ENCODE results near the gene MFRP. TPM values are rescaled to one million over a fixed set of nuclear protein-coding genes. Genes with fewer than 3 reads are reported as not detected.

The MFRP gene
- total RNA-seq, 1 donor from 2014 or later: not detected

GRCh38 chr11:119330237-119330636 is 16.3 kb downstream of the MFRP start:
- Mint-ChIP-seq H3K4me1 (ENCODE audit: unreplicated experiment) (peaks cover 5% of the 10 kb centered on the region), H3K27ac (ENCODE audit: unreplicated experiment) (no peak overlapping the region), H3K36me3 (ENCODE audit: unreplicated experiment) (no peaks in the 10 kb centered on the region), H3K9me3 (ENCODE audit: unreplicated experiment) (no peaks in the 10 kb centered on the region), H3K4me3 (ENCODE audit: unreplicated experiment) (no peak overlapping the region), H3K27me3 (ENCODE audit: unreplicated experiment) (peaks cover 20% of the 10 kb centered on the region)
- no peak for TF ChIP-seq CTCF (IDR thresholded peaks at IDR 0.05)
- no peak for DNase-seq (ENCODE audit: extremely low spot score, unreplicated experiment)

- DNase-seq (ENCODE audit: extremely low spot score, unreplicated experiment): no peak
- Mint-ChIP-seq H3K4me3 (ENCODE audit: unreplicated experiment) (no peak overlapping the region), H3K9me3 (ENCODE audit: unreplicated experiment) (no peaks in the 10 kb centered on the region), H3K4me1 (ENCODE audit: unreplicated experiment) (peaks cover 4% of the 10 kb centered on the region), H3K27ac (ENCODE audit: unreplicated experiment) (no peak overlapping the region), H3K36me3 (ENCODE audit: unreplicated experiment) (no peaks in the 10 kb centered on the region), H3K27me3 (ENCODE audit: unreplicated experiment) (peaks cover 20% of the 10 kb centered on the region)
- no peak for TF ChIP-seq CTCF (IDR thresholded peaks at IDR 0.05)
These were observed 17.2 kb downstream of the MFRP start for GRCh38 chr11:119329320-119329719.

DNA sequence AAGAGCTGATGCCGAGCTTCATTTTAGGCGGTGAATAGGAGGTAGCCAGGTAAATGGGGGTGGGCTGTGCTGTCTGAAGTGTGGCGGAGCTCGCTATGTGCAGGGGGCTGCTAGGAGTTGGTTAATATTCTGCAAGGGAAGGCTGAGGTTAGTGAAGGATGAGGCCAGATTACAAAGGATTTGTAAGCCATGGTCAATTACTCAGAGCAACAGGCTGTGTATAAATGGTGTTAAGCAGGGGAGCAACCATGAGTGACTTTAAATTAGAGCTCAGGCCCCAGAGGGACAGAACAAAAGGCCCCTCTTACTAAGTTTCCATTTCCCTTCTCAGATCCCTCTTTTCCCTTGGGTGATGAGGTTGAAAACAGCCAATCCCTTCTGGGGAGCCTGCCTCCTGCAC is 22.3 kb downstream of the MFRP start:
- H3K36me3 Mint-ChIP-seq (ENCODE audit: unreplicated experiment): no peaks in the 10 kb centered on the region
- H3K4me3 Mint-ChIP-seq (ENCODE audit: unreplicated experiment): no peak overlapping the region
- peaks cover 3% of the 10 kb centered on the region for H3K27me3 Mint-ChIP-seq (ENCODE audit: unreplicated experiment)

DNA sequence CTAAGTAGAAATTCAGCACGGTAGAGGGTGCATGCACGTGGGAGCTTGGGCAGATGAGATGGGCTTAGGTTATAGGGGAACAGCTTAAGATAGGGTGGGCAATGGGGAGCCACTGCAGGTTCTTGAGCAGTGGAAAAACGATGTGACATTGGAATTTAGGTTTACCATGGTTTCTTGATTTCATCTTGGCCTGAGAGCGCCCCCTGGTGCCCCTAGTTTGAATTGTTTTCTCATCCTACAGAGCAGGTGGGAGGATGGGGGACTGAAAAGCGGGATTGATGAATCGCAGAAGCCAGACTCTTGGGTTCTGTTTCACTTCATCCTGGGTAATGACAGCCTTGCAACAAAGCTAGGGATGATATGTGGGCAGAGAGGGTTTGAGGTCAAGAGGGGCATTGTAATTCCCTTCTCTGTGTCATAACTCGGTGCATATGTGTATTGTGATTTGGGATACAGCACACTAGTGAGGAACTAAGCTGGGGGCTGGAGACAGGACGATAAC is 22.9 kb downstream of the MFRP start:
- Mint-ChIP-seq H3K27me3 (ENCODE audit: unreplicated experiment) (no peaks in the 10 kb centered on the region), H3K9me3 (ENCODE audit: unreplicated experiment) (no peaks in the 10 kb centered on the region), H3K36me3 (ENCODE audit: unreplicated experiment) (no peaks in the 10 kb centered on the region), H3K4me3 (ENCODE audit: unreplicated experiment) (no peak overlapping the region), H3K27ac (ENCODE audit: unreplicated experiment) (no peak overlapping the region), H3K4me1 (ENCODE audit: unreplicated experiment) (peaks cover 29% of the 10 kb centered on the region)
- DNase-seq (ENCODE audit: extremely low spot score, unreplicated experiment): no peak
- peak; percentile 73 for TF ChIP-seq CTCF (IDR thresholded peaks at IDR 0.05)

More for the DNA sequence above, 22.3 kb downstream of the MFRP start:
- H3K4me1 Mint-ChIP-seq (ENCODE audit: unreplicated experiment): peaks cover 22% of the 10 kb centered on the region
- no peak for DNase-seq (ENCODE audit: extremely low spot score, unreplicated experiment)
- H3K27ac Mint-ChIP-seq (ENCODE audit: unreplicated experiment): no peak overlapping the region
- H3K9me3 Mint-ChIP-seq (ENCODE audit: unreplicated experiment): no peaks in the 10 kb centered on the region
- no peak for TF ChIP-seq CTCF (IDR thresholded peaks at IDR 0.05)

- no peak overlapping the region for H3K27ac Mint-ChIP-seq (ENCODE audit: unreplicated experiment)
- DNase-seq (ENCODE audit: extremely low spot score, unreplicated experiment): no peak
- no peak for TF ChIP-seq CTCF (IDR thresholded peaks at IDR 0.05)
- H3K9me3 Mint-ChIP-seq (ENCODE audit: unreplicated experiment): no peaks in the 10 kb centered on the region
- no peaks in the 10 kb centered on the region for H3K27me3 Mint-ChIP-seq (ENCODE audit: unreplicated experiment)
- H3K4me1 Mint-ChIP-seq (ENCODE audit: unreplicated experiment): peaks cover 34% of the 10 kb centered on the region
- H3K4me3 Mint-ChIP-seq (ENCODE audit: unreplicated experiment): no peak overlapping the region
- H3K36me3 Mint-ChIP-seq (ENCODE audit: unreplicated experiment): no peaks in the 10 kb centered on the region
These were observed 23.5 kb downstream of the MFRP start for GRCh38 chr11:119322921-119323531.
